Hindlimb muscle (tissue), 1 donor: Measurements from ENCODE around the gene UBL4A. TPM values are rescaled to one million over a fixed set of nuclear protein-coding genes. Genes with fewer than 3 reads are reported as not detected.

Source experiments
- DNase-seq: peaks from one replicate; pipeline ENCODE4 v3.0.0-alpha.2; 2013
- polyA plus RNA-seq: library from polyadenylated mRNA; unstranded; fragments of 120-200 nt; gene quantifications from one replicate; pipeline ENCODE4 v1.2.1, GENCODE V29; 2013; ENCODE audit not compliant: insufficient read length

The UBL4A gene
- polyA plus RNA-seq, 1 donor = 25.9 TPM

- peak; percentile 44 for DNase-seq
Observed at GRCh38 chrX:154436983-154437752, 49.2 kb downstream of the UBL4A start, which contains the start of gene GDI1. GDI1 (plus strand) TSS chrX:154437154; CDS start chrX:154437255, 101 bp downstream.

DNA sequence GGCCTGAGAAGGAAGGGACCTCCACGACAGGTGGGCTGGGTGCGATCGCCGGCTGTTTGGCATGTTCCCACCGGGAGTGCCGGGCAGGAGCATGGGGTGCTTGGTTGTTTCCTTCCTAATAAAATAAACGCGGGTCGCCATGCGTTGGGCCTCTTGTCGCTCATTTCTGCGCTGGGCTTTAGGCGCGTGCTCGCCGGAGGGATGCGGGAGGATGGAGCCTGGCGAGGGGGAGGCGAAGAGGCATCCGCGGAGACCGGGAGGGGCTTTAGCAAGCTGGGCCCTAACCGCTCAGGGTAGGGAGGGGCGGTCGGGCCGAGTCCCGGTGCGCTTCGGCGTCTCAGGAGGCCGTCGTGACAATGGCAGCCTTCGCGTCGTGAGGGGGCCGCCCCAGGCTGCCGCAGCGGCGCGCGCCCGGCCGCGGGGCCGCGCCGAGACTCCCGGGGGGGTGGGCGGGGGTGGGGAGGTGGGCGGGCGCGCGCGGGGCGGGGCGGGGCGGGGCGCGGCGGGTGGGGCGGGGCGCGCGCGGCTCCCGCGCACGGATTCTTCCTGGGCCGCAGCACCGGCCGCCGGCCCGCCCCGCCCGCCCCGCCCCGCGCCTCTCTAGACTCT lies 49.9 kb downstream of the UBL4A start:
- no peak for DNase-seq

GRCh38 chrX:154435171-154435733 lies 51.2 kb downstream of the UBL4A start:
- no peak for DNase-seq

DNA sequence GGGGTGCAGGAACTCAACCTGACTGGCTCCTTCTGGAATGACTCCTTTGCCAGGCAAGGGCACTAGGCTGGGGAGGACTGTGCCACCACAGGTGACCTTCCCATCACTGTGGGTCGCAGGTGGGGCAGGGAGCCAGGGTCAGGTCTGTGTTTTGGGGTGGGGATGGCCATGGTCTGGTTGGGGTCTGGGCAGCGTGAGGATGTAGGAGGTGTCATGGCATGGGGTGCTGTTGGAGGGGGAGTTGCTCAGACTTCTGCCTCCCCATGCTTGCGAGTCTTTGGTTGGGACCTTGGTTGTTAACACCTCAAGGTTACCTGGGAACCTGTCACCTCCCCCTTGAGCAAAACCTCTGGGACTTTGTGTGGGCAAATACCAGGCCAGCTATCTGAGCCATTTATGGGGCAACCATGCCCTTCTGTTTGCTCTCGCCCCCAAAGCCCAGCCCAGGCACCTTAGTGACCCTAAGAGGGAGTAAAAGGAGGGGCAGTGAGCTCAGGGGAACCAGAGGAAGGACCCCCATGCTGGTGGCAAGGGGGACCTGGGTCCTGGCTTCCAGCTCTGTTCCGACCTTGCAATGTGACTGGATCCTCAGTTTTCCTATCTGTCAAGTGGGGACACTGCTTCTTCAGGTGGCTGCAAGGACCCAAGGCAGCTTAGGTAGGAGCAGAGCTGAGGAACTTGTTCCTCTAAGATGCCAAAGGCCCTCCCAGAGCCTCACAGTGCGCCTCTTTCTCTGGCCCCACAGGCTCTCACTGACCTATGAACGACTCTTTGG lies 51.8 kb downstream of the UBL4A start:
- DNase-seq = no peak

Other genes with a start within 250 kb of the UBL4A start
- not detected for gene OPN1MW3, start 229.0 kb downstream of the UBL4A start, polyA plus RNA-seq
- gene TEX28, start 191.5 kb downstream of the UBL4A start, polyA plus RNA-seq = not detected
- gene TKTL1, start 190.8 kb downstream of the UBL4A start, polyA plus RNA-seq = 0.67 TPM
- gene FLNA, start 112.0 kb downstream of the UBL4A start, polyA plus RNA-seq = 304 TPM
- gene EMD, start 107.3 kb downstream of the UBL4A start, polyA plus RNA-seq = 51.6 TPM
- gene RPL10, start 88.2 kb downstream of the UBL4A start, polyA plus RNA-seq = 5,697 TPM
- gene DNASE1L1, start 77.4 kb downstream of the UBL4A start, polyA plus RNA-seq = 44.6 TPM
- 29.9 TPM for gene TAFAZZIN, start 75.1 kb downstream of the UBL4A start, polyA plus RNA-seq
- 65.6 TPM for gene ATP6AP1, start 57.9 kb downstream of the UBL4A start, polyA plus RNA-seq
- gene GDI1, start 49.5 kb downstream of the UBL4A start, polyA plus RNA-seq = 91.8 TPM
- gene FAM50A, start 42.5 kb downstream of the UBL4A start, polyA plus RNA-seq = 63.5 TPM
- gene PLXNA3, start 28.3 kb downstream of the UBL4A start, polyA plus RNA-seq = 41.3 TPM
- 13.6 TPM for gene LAGE3, start 7.3 kb downstream of the UBL4A start, polyA plus RNA-seq
- gene SLC10A3, start 4.0 kb upstream of the UBL4A start, polyA plus RNA-seq = 12.2 TPM
- gene FAM3A, start 29.6 kb upstream of the UBL4A start, polyA plus RNA-seq = 33.9 TPM
- 12.3 TPM for gene G6PD, start 60.2 kb upstream of the UBL4A start, polyA plus RNA-seq
- gene IKBKG, start 61.0 kb upstream of the UBL4A start, polyA plus RNA-seq = 14.4 TPM
- not detected for gene CTAG1A, start 98.5 kb upstream of the UBL4A start, polyA plus RNA-seq
- not detected for gene CTAG1B, start 132.7 kb upstream of the UBL4A start, polyA plus RNA-seq
- gene CTAG2, start 167.0 kb upstream of the UBL4A start, polyA plus RNA-seq = not detected